OCI-LY7 (cell line): Measurements from ENCODE around the gene MTMR4. TPM values are rescaled to one million over a fixed set of nuclear protein-coding genes. Genes with fewer than 3 reads are reported as not detected.

Source experiments
- BruUV-seq: library from RNA; stranded (reverse); fragments of 400-500 nt; replicated peaks from 2 replicates; lab custom pipeline; 2021; lab: Mats Ljungman, UMichigan
- CTCF ChIA-PET: fragments of 300-600 bp; sonication (Branson Sonifier 250); formaldehyde crosslinking; loops from one replicate; lab custom pipeline; 2022; ENCODE audit warnings: antibody characterized with exemption; ENCODE audit not compliant: unreplicated experiment; lab: Charles Lee
- POLR2A ChIA-PET: fragments of 300-600 bp; sonication (Branson Sonifier 250); formaldehyde crosslinking; loops from one replicate; lab custom pipeline; 2022; ENCODE audit warnings: antibody characterized with exemption; lab: Charles Lee
- DNase-seq: peaks from one replicate; pipeline ENCODE4 v3.0.0-alpha.2; 2015; ENCODE audit warnings: low spot score
- H2AFZ ChIP-seq: fragments of 200-600 bp; sonication (generic), shearing (Covaris generic); 2 replicates; pipeline ENCODE4 v1.6.1; 2014; ENCODE audit warnings: mild to moderate bottlenecking, antibody characterized with exemption, low read length, moderate library complexity
- H3K27ac ChIP-seq: fragments of 200-600 bp; sonication (generic); 2 replicates; pipeline ENCODE4 v1.5.1; 2014; ENCODE audit warnings: mixed run types, low read depth, mild to moderate bottlenecking, moderate library complexity, low read length, inconsistent platforms; ENCODE audit not compliant: poor library complexity, severe bottlenecking
- H3K36me3 ChIP-seq: fragments of 200-600 bp; sonication (generic); 2 replicates; pipeline ENCODE4 v1.6.1; 2014; ENCODE audit warnings: mild to moderate bottlenecking, antibody characterized with exemption, low read length, moderate library complexity, mixed read lengths; ENCODE audit not compliant: insufficient read depth
- H3K4me1 ChIP-seq: fragments of 200-600 bp; sonication (generic); 2 replicates; pipeline ENCODE4 v1.5.1; 2014; ENCODE audit warnings: mild to moderate bottlenecking, low read length; ENCODE audit not compliant: insufficient read depth, poor library complexity, severe bottlenecking
- H3K4me2 ChIP-seq: fragments of 200-600 bp; sonication (generic); 2 replicates; pipeline ENCODE4 v1.6.1; 2014; ENCODE audit warnings: mild to moderate bottlenecking, low read length
- H3K4me3 ChIP-seq: fragments of 200-600 bp; sonication (generic); 2 replicates; pipeline ENCODE4 v1.5.1; 2014; ENCODE audit warnings: mild to moderate bottlenecking, low read depth, low read length; ENCODE audit not compliant: poor library complexity, severe bottlenecking
- H3K79me2 ChIP-seq: fragments of 200-600 bp; sonication (generic); 2 replicates; pipeline ENCODE4 v1.6.1; 2016; ENCODE audit warnings: low read depth, mild to moderate bottlenecking, low read length, moderate library complexity, mixed read lengths; ENCODE audit not compliant: insufficient read depth
- H3K9me2 ChIP-seq: fragments of 200-600 bp; sonication (generic); 2 replicates; pipeline ENCODE4 v1.6.1; 2016; ENCODE audit warnings: mild to moderate bottlenecking, low read length, mixed read lengths; ENCODE audit not compliant: insufficient read depth
- H3K9me3 ChIP-seq: fragments of 200-600 bp; sonication (generic); 2 replicates; pipeline ENCODE4 v1.6.1; 2014; ENCODE audit warnings: mild to moderate bottlenecking, mixed run types, low read length, mixed read lengths
- H4K20me1 ChIP-seq: fragments of 200-600 bp; sonication (generic); 2 replicates; pipeline ENCODE4 v1.6.1; 2014; ENCODE audit warnings: mild to moderate bottlenecking, antibody characterized with exemption, low read length, moderate library complexity, mixed read lengths; ENCODE audit not compliant: insufficient read depth
- CTCF ChIP-seq: fragments of 200-600 bp; sonication (generic); conservative IDR thresholded peaks from 2 replicates; pipeline ENCODE4 v1.5.1; 2014; ENCODE audit warnings: mild to moderate bottlenecking, antibody characterized with exemption, low read length, moderate library complexity, mixed read lengths
- EZH2phosphoT487 ChIP-seq: fragments of 200-600 bp; sonication (generic); IDR thresholded peaks from 2 replicates; pipeline ENCODE4 v1.6.1; 2018; ENCODE audit warnings: low read depth, borderline replicate concordance, mild to moderate bottlenecking, mixed run types, antibody characterized with exemption, low read length, moderate library complexity, mixed read lengths
- intact Hi-C: fragments of 100-400 bp; cut with micrococcal nuclease; formaldehyde crosslinking; loops from one replicate; pipeline ENCODE4 v1.10.0; 2022; ENCODE audit not compliant: unreplicated experiment
- total RNA-seq, 2 experiments: library from RNA; depleted of rRNA in 1 of 2; stranded (reverse); fragments of >200 nt in 1 of 2; shearing (Covaris generic) in 1 of 2; gene quantifications; 2 replicates each; pipeline ENCODE4 v1.2.3, GENCODE V29; 2014 to 2022

The MTMR4 gene
- total RNA-seq, 2 experiments from 2014 or later = 37.0 to 61.1 TPM

GRCh38 chr17:58501451-58501850 is 13.0 kb downstream of the MTMR4 start:
- H3K4me2 ChIP-seq = no peak overlapping the region
- H3K36me3 ChIP-seq = peaks cover 92% of the 10 kb centered on the region
- CTCF ChIA-PET = no interaction called here
- H3K79me2 ChIP-seq = no peaks in the 10 kb centered on the region; the same call in 1 of the 2 replicates
- intact Hi-C loops = no loop called here
- POLR2A ChIA-PET = no interaction called here
- H3K9me2 ChIP-seq = no peaks in the 10 kb centered on the region
- TF ChIP-seq EZH2phosphoT487 (no peak), CTCF (no peak)
- BruUV-seq = no TSS peak
- no peak for DNase-seq
- no peak overlapping the region for H3K4me3 ChIP-seq
- no peaks in the 10 kb centered on the region for H3K9me3 ChIP-seq
- H2AFZ ChIP-seq = no peak overlapping the region
- H3K4me1 ChIP-seq = peaks cover 22% of the 10 kb centered on the region
- H4K20me1 ChIP-seq = no peaks in the 10 kb centered on the region
- no peak overlapping the region for H3K27ac ChIP-seq

GRCh38 chr17:58498177-58498828 is 16.1 kb downstream of the MTMR4 start:
- Histone ChIP-seq H3K4me1 (no peaks in the 10 kb centered on the region), H3K27ac (no peak overlapping the region), H3K36me3 (peaks cover 94% of the 10 kb centered on the region), H3K9me2 (no peaks in the 10 kb centered on the region), H3K4me2 (no peak overlapping the region), H3K79me2 (no peaks in the 10 kb centered on the region), H3K4me3 (no peak overlapping the region), H4K20me1 (no peaks in the 10 kb centered on the region), H2AFZ (no peak overlapping the region), H3K9me3 (no peaks in the 10 kb centered on the region)
- no TSS peak for BruUV-seq
- ChIA-PET POLR2A (interaction anchor here (0.6 kb wide), 1 partner anchor 8 kb away, joined by 3 read pairs; no protein-coding TSS in a partner anchor), CTCF (no interaction called here)
- DNase-seq = no peak
- intact Hi-C loops = no loop called here
- TF ChIP-seq CTCF (no peak), EZH2phosphoT487 (no peak)

- Histone ChIP-seq H3K4me3 (no peak overlapping the region), H3K36me3 (peaks cover 97% of the 10 kb centered on the region), H3K9me3 (no peaks in the 10 kb centered on the region), H2AFZ (no peak overlapping the region), H3K4me1 (no peaks in the 10 kb centered on the region), H3K79me2 (no peaks in the 10 kb centered on the region), H3K4me2 (no peak overlapping the region), H3K27ac (no peak overlapping the region), H4K20me1 (no peaks in the 10 kb centered on the region), H3K9me2 (no peaks in the 10 kb centered on the region)
- POLR2A ChIA-PET = interaction anchor here (0.5 kb wide), 1 partner anchor 190 kb away, joined by 5 read pairs; no protein-coding TSS in a partner anchor
- intact Hi-C loops = no loop called here
- TF ChIP-seq CTCF (no peak), EZH2phosphoT487 (no peak)
- CTCF ChIA-PET = no interaction called here
- BruUV-seq = no TSS peak
- DNase-seq = no peak
Observed at GRCh38 chr17:58493506-58493905, 20.9 kb downstream of the MTMR4 start.
